IPS-18c (cell line): ENCODE data around the gene GNG4.

Experiments
- H3K4me3 ChIP-seq: 2 replicates; pipeline ENCODE4 v1.7.0; 2013; ENCODE audit warnings: low read depth, mild to moderate bottlenecking, low read length, moderate library complexity; ENCODE audit not compliant: insufficient read depth
- H3K9me3 ChIP-seq: one replicate; pipeline ENCODE4 v1.6.1; 2013; ENCODE audit warnings: mild to moderate bottlenecking, low read length, moderate library complexity; ENCODE audit not compliant: control insufficient read depth, insufficient read depth

GNG4 gene

DNA sequence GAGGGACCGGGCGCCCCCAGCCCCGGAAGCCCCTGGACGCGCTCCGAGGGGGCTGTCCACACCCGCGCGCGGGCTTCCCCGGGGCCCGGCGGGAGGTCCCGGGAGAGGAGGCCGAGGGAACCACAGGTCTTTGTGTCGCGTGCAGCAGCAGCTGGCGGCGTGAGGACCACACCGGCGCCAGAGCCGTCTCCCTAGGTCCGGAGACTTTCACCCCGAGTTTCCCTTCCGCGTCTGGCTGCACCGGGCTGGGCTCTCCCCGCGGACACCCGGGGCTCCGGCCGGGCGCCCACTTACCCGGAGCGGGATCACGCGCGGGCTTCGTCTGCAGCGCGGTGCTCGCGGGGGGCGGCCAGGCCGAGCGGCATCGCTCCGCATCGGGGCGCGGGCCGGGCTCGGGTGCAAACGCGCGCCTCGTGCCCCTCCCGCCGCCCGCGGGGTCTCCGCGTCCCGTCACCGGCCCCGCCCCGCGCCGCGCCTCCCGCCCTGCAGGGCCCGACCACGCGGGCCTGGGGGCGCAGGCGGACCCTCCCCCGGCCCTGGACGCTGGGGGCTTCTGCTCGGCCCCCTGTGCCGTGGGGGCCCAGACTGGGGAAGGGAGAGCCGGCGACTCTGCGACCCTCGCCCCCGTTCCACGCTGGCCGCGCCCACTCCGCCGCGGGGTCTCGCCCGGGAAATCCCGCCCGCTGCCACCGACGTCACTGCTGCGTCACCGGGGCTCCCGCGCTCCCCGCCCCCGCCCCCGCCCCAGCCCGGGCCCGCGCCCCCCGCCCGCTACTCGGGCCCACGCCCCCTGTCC is at the start of gene GNG4:
Gene GNG4, minus strand, starts transcription at position 417 of the 796 bp plus-strand sequence. CDS start 65,946 bp downstream, outside the sequence.
- Histone ChIP-seq H3K4me3 (peak within 1 kb of the TSS; percentile 68), H3K9me3 (peaks cover 2% of the 10 kb centered on the region)

DNA sequence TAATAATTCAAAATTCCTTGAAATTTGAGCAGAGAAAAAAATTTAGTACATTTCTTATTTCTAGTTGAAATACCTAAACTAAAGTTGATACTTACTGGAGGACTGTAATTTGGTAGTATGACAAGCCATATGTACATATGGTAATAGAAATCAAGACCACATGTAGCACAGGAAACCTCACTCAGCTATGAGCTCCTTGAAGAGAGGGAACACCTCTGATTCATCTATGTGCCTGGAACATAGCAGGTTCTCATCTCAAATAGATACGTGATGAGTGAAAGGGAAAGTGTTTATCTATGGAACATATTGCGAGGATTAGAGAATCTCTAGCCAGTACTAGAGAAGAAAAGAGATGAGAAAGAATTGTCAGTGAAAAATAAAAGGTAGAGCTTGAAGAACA is 47.9 kb upstream of the GNG4 start:
- Histone ChIP-seq H3K4me3 (no peak overlapping the region), H3K9me3 (no peaks in the 10 kb centered on the region)

DNA sequence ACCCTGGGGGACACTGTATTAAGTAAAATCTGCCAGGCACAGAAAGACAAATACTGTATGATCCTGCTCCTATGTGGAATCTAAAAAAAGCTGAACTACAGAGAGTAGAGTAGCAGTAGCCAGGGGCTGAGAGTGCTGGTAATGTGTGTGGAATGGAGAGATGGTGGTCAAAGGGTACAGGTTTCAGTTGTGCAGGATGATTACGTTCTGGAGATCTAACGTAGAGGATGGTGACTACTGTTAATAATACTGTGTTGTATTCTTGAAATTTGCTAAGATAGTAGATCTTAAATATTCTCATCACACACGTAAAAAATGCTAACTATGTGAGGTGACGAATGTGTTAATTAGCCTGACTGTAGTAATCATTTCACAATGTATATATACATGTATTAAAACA is 39.8 kb upstream of the GNG4 start:
- Histone ChIP-seq H3K9me3 (no peaks in the 10 kb centered on the region), H3K4me3 (no peak overlapping the region)

DNA sequence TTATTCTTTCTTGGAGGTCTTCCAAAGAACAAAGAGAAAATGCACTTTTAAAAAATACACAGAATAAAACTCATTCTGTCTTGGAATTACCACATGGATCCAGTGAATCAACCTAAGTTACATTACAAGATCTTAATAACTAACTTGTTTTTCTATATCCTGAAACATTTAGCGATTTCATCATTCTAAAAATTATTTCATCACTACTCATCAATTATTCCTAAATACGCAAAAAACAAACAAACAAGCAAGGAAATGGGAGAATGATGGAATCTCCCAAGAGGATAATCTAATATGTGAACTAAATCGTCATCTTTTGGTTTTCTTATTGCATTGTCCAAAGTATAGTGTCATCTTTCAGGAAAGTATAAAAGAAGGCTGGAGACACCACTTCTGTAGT is 38.5 kb upstream of the GNG4 start:
- H3K4me3 ChIP-seq = no peak overlapping the region
- H3K9me3 ChIP-seq = no peaks in the 10 kb centered on the region

DNA sequence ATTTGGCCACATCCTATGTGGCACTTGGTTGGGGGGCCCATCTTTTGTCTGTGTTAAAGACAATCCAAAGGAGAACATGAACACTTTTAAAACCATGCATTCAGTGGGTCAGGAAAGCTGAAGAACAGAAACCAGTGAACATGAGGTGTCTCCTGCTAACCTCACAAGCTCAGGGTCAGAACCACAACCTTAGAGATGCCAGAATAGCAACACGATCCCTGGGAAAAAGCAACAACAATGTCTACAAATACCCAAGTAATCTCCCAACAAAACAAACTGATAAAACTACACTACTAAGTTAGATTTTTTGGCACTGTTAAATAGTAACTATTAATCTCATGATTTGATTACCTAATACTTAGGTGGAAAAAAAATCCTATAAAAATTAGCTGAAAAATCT is 34.1 kb upstream of the GNG4 start:
- no peak overlapping the region for H3K4me3 ChIP-seq
- H3K9me3 ChIP-seq = no peaks in the 10 kb centered on the region

DNA sequence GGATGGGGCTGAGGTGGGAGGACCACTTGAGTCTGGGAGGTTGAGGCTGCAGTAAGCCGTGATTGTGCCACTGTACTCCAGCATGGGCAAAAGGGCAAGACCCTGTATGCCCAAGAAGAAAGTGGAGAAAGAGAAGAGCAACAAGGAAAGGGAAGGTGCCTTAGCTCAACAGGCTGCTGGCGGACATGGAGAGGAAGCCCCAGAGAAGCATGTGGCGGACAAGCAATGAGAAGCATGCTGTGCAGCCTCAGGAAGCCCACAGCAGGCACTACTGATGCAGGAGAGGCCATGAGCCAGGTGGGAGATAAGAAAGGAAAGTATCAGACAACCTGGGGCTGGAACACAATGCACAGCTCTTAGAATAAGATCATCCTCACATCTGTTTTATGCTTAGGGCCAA is 32.6 kb upstream of the GNG4 start:
- H3K9me3 ChIP-seq = no peaks in the 10 kb centered on the region
- no peak overlapping the region for H3K4me3 ChIP-seq

DNA sequence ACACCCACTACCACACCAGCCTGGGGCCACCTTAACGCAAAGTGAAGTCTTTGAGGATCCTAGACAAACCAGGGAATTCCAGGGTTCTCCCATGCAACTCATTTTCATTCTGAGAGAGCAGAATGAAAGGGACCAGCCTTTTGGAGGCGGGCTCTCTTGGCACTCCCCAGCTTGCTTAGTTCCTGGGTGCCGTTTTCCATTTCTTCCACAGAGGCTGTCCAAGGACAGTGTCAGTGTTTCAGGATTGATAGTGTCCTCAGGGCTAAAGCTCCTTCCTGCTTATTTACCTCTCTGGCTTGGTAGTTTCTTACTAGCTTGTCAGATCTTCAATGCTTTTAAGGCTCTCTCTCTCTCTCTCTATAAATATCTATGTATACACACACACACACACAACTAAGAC is 30.1 kb upstream of the GNG4 start:
- H3K4me3 ChIP-seq = no peak overlapping the region
- H3K9me3 ChIP-seq = peaks cover 2% of the 10 kb centered on the region

DNA sequence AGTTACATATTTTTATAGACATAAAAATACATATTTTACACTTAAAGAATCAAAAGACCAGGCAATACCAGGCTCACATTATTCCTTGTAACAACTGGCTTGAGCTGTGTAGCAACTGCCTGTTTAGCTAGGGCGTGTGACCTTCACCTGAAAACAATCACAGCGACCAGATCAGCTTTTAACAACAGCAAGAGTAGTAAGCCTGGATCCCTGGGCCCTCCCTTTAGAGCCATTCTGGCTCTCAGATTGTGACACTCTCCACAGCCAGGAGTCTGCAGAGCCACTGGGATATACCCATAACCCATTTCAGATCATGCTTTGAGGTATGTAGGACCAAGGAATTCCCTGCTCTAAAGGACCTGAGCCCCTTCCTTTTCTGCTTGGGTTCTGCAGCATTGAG is 29.4 kb upstream of the GNG4 start:
- H3K4me3 ChIP-seq = no peak overlapping the region
- H3K9me3 ChIP-seq = peaks cover 2% of the 10 kb centered on the region

DNA sequence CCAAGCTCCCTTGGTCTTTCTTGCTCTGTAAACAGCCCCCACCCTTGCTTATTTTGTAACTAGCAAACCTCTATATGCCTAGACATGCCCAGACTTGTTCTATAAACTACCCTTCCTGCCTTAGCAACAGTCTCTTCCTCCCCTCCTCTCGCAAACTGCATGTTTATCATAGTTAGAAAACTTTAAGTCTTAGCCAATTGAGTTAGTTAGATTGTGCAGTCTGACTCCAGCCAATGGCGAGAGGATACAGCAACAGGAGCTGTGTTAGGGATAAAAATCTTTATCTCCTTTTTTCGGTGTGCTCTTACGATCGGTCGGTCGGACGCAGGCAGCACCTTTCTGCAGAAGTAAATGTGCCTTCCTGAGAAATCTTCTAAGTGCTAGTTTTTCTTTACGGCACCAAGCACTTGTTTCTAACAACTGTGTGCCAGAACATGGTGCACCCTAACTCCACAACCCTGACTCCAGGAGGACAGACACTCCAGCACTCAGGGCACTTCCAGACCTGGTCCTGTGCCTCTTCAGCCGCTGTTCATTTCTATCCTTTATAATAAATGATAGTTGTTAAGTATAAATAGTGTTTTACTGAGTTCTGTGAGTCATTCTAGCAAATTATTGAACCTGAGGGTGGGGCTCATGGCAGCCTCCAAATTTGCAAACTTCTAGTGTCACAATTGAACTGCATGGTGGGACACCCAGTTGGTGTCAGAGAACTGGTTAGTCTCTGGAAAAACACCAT is 25.7 kb upstream of the GNG4 start:
- peaks cover 2% of the 10 kb centered on the region for H3K9me3 ChIP-seq
- no peak overlapping the region for H3K4me3 ChIP-seq

DNA sequence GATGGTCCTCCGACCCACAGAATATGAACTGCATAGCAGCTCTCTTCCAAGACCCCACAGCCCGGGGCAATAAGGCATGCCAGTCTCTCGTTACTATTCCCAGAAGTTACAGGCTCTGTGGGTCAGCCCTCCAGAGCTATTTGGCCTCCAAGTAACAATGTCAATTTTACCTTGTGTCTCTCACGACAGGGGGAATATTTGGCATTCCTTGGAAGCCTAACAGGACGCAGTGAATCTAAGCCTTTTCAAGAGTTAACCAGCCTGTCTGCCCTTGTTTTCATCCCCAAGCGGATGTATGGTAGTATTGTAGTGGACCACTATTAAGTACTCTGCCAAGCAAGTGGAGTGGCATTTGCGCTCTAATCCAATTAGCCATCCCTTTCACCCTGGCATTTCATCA is 24.4 kb upstream of the GNG4 start:
- peaks cover 6% of the 10 kb centered on the region for H3K9me3 ChIP-seq
- no peak overlapping the region for H3K4me3 ChIP-seq

DNA sequence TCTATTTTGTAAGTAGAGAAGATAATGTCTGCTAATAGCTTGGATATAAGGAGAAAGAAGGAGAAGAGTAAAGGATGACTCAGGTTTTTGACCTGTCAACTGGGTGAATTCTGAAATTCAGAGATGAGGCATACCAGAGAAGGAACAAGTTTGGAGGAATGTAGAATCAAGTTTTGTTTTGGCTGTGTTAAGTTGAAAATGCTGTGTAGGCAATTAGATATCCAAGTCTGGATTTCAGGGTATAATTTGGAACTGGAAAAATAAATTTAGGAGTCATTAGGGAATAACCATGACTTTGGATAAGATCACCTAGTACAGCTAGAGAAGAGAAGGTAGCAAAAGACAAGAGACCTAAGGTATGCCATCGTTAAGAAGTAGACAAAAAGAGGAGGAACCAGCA is 22.4 kb upstream of the GNG4 start:
- H3K9me3 ChIP-seq = peaks cover 6% of the 10 kb centered on the region
- H3K4me3 ChIP-seq = no peak overlapping the region

DNA sequence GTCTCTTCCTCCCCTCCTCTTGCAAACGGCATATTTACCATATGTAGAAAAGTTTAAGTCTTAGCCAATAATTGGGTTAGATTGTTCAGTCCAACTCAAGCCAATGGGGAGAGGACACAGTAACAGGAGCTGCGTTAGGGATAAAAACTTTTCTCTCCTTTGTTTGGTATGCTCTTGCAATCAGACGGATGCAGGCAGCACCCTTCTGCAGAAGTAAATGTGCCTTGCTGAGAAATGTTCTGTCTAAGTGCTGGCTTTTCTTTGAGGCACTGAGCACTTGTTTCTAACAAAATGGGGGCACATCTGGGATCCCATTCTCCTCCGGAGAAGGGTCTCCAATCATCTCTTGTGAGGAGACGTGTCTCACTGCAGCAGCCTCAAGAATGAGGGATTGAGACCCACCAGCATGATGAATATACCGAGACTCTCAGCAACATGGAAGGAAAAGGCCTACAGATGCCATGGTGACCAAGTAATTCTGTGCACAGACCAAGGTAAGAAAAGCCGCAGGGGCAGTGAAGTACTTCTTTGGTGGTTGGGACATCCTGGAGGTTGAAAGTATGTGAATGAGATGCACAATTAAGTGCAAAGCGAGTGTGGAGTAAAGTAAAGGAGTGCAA is 20.7 kb upstream of the GNG4 start:
- Histone ChIP-seq H3K4me3 (no peak overlapping the region; the same call in 1 of the 2 replicates), H3K9me3 (peaks cover 4% of the 10 kb centered on the region)

DNA sequence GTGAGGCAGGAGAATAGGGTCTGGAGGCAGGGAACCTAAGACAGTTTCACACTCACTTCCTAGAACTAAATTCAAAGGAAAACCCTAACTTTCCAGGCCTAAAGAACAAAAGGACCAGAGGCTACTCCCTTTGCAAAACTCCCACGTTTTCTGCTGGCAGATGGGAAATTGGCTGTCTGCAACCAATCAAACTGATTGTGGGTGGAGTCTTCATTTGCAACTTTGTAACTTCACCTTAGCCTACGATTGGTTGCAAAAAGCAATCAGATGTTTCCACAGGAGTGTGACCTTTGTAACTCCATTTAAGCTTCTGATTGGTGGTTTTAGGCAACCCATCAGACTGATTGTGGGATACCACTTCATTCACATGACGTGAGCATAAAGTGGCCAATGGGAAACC is 19.7 kb upstream of the GNG4 start:
- Histone ChIP-seq H3K9me3 (peaks cover 4% of the 10 kb centered on the region), H3K4me3 (no peak overlapping the region)

DNA sequence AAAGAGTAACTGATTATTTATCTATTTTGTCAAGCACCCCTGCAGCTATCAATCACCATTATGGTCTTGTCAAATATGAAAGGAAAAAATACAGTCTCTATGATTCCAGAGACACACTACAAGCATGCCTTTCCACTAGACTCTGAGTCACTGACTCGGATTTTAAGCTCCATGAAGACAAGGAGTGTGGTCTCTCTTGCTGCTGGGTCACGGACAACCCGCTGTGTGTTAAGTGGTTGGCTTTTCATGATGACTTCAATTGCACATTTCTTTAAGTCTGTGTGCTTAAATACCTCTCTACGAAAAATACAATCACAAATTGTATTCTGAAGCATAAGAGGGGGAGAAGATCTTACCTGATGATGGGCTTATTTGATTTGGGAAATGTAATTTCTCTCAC is 14.0 kb upstream of the GNG4 start:
- no peak overlapping the region for H3K4me3 ChIP-seq
- H3K9me3 ChIP-seq = no peaks in the 10 kb centered on the region

DNA sequence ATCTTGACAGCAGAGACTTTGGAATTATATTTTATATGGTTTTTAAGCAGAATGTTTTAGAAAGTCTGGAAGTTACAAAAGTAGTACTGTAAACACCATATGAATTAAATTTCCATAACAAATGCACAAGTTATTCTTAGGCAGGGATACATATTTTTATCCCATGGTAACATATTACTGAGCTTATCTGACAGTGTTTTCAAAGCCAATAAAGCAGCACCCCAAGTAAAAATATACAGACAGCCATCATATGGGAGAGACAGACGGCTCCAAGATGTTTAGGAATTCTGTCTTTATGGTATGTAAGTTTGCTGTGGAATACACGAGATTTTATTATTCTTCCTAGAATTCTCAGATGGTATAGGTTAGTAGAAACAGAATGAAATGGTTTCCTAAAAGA is 12.0 kb upstream of the GNG4 start:
- H3K9me3 ChIP-seq = no peaks in the 10 kb centered on the region
- no peak overlapping the region for H3K4me3 ChIP-seq

DNA sequence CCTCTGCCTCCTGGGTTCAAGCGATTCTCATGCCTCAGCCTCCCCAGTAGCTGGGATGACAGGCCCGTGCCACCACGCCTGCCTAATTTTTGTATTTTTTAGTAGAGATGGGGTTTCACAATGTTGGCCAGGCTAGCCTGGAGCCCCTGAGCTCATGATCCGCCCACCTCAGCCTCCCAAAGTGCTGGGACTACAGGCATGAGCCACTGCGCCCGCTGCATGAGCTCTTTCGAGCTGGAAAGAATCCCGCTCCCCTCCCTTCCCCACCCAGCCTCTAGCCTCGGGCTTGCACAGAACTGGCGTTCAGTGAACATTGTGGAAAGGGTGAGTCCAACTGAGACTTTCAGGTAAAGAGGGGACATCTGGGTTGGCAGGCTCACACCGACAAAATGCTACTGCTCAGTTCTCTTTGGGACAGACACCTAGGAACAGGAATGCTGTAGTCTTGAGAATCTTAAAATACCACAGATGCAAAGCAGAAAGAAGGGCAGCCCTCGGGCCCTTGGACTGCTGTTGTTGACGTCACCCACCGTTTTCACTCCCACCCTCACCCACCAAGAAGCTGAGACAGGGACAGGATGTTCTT is 9.7 kb upstream of the GNG4 start:
- H3K4me3 ChIP-seq = no peak overlapping the region
- no peaks in the 10 kb centered on the region for H3K9me3 ChIP-seq

DNA sequence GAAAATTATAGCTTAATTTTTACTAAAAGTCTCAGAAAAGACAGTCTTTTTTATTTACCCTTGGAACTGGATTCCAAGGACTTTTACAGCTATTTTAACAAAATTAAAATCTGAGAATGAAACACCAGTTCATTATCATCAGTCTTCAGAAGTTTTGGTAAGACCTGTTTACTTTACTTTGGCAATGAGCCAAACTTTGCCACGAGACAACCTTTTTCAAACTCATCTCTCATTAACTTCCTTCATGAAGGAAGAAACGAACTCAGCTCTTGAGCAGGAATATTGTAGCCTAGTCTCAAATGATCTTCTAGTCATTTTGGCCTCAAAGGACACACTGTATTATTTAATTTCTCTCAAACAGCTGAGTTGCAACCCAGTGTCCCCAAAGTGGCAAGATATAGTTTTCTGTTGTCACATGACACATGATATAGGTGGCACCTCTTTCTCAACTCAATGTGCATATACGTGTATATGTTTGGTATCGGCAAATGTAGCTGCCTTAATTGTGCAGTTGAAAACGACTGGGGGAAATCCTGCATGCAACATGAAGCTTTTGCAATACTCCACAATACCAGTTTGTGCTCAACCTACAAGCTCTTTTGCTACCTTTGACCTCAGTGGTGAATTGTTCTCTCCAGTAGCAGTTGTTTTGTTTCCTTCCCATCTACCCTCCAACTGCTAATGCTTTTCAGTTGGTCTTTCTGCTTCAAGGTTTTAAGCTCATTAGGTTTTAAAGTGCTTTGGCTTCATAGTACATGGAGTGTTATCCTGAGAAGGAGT is 8.4 kb upstream of the GNG4 start:
- Histone ChIP-seq H3K4me3 (no peak overlapping the region), H3K9me3 (no peaks in the 10 kb centered on the region)
